ENCODE results near the gene RNF126.

Gene RNF126

GRCh38 chr19:662207-662961 is 630 bp downstream of the RNF126 start:
- TF ChIP-seq CTCF (IDR thresholded peaks at IDR 0.05; ENCODE audit: control extremely low read depth, extremely low read depth, low read depth, missing control alignments), result no peak
- DNase-seq (ENCODE audit: extremely low spot score), result peak; percentile 79
- POLR2A ChIA-PET, result no interaction called here
- CTCF ChIA-PET, result interaction anchor here (0.9 kb wide), 1 partner anchor 17 kb away, joined by 5 read pairs; no protein-coding TSS in a partner anchor

DNA sequence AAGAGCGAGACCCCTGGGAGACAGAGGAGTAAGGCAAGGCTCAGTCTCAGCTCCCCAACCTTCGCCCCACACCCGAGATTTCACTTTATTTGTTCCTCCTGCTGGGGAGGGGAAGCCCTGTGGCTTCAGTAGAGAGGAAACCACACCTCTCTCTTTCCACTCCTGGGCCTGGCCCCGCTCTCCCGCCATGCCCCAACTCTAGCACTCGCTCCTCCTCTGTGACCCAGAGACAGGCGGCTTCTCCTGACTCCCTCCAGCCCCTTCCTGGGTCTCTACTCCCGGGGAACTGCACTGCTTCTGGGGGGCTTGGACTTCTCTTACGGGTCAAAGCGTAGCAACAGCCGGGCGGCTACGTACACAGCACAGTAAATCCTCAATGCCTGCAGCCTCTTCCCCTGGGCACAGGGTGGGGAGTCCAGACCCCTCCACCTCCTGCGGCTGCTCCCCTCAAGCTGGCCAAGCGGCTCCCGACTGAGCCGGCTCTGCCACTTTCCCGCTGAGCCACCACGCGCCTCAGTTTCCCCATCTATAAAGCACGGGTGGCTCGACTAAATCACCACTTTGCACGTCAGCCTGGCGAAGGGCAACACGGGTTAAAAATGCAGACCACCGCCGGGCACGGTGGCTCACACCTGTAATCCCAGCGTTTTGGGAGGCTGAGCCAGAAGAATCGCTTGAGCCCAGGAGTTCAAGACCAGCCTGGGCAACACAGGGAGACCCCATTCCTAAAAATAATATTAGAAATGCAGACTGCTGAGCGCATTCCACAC is 1.4 kb downstream of the RNF126 start:
- DNase-seq (ENCODE audit: extremely low spot score), result peak; percentile 85
- TF ChIP-seq CTCF (IDR thresholded peaks at IDR 0.05; ENCODE audit: control extremely low read depth, extremely low read depth, low read depth, missing control alignments), result no peak
- ChIA-PET CTCF (interaction anchor here (1.1 to 1.9 kb wide), 2 partner anchors 11 to 77 kb away, joined by 3 to 8 read pairs; no protein-coding TSS in a partner anchor), POLR2A (no interaction called here)

GRCh38 chr19:660793-661426 is 2.1 kb downstream of the RNF126 start:
- no peak for TF ChIP-seq CTCF (IDR thresholded peaks at IDR 0.05; ENCODE audit: control extremely low read depth, extremely low read depth, low read depth, missing control alignments)
- no peak for DNase-seq (ENCODE audit: extremely low spot score)
- ChIA-PET CTCF (interaction anchor here (0.9 to 1.9 kb wide), 4 partner anchors 11 to 76 kb away, joined by 3 to 8 read pairs (median 4); no protein-coding TSS in a partner anchor), POLR2A (no interaction called here)

GRCh38 chr19:658916-659839 is 3.8 kb downstream of the RNF126 start:
- CTCF ChIA-PET, result interaction anchor here (1.9 kb wide), 1 partner anchor 75 kb away, joined by 8 read pairs; no protein-coding TSS in a partner anchor
- no peak for DNase-seq (ENCODE audit: extremely low spot score)
- TF ChIP-seq CTCF (IDR thresholded peaks at IDR 0.05; ENCODE audit: control extremely low read depth, extremely low read depth, low read depth, missing control alignments), result no peak
- POLR2A ChIA-PET, result no interaction called here

- ChIA-PET POLR2A (no interaction called here), CTCF (no interaction called here)
- no peak for DNase-seq (ENCODE audit: extremely low spot score)
- no peak for TF ChIP-seq CTCF (IDR thresholded peaks at IDR 0.05; ENCODE audit: control extremely low read depth, extremely low read depth, low read depth, missing control alignments)
Measured at GRCh38 chr19:658059-658839, 4.8 kb downstream of the RNF126 start.
